Skin of body (tissue), 2 donors: Measurements from ENCODE around the gene GTF3C5. TPM values are rescaled to one million over a fixed set of nuclear protein-coding genes. Genes with fewer than 3 reads are reported as not detected.

Source experiments
- DNase-seq: peaks from one replicate; lab custom pipeline; 2025; lab: John Stamatoyannopoulos, UW
- total RNA-seq: library from RNA; depleted of rRNA; stranded (reverse); fragments of >200 nt; gene quantifications from one replicate; pipeline ENCODE4 v1.2.3, GENCODE V29; 2014

GTF3C5 gene, protein sequence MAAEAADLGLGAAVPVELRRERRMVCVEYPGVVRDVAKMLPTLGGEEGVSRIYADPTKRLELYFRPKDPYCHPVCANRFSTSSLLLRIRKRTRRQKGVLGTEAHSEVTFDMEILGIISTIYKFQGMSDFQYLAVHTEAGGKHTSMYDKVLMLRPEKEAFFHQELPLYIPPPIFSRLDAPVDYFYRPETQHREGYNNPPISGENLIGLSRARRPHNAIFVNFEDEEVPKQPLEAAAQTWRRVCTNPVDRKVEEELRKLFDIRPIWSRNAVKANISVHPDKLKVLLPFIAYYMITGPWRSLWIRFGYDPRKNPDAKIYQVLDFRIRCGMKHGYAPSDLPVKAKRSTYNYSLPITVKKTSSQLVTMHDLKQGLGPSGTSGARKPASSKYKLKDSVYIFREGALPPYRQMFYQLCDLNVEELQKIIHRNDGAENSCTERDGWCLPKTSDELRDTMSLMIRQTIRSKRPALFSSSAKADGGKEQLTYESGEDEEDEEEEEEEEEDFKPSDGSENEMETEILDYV
- total RNA-seq, result 25.7 TPM

DNA sequence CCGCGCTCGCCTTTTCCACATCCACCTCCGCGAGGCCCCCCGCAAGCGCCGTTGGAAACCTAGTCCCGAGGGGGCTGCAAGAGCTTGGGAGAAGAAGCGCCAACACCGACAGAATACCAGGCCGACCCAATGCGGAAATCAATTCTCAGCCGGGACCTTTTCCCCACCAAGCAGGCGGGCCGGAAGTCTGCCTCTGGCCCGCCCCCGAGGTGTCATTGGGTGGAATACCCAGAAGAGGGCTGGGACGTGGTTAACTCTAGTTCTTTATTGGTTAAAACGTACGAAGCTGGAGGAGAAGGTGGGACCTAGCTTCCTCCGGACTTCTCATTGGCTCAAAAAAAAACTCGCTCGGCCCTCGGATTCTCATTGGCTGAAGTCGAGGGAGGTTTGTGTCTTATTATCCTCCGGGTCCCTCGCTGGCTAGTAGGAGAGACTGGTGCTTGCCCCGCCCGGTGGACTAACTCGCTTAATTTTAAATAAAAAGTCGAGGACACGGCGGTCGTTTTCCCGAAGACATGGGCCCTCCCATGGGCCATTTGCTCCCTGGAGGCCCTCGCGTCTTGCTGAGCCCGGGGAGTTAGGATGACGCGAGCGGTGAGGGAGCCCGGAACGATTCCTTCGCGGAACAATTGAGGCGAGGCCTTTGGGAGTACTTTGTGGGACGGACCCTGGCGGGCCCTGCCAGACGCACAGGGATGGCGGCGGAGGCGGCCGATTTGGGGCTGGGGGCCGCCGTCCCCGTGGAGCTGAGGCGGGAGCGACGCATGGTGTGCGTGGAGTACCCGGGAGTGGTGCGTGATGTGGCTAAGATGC, at the start of gene GTF3C5:
Gene GTF3C5 (plus strand): TSS at position 681 of the 813 bp plus-strand sequence. CDS start 15 bp downstream, at position 696.
- peak; percentile 99 for DNase-seq

- no peak for DNase-seq
These were observed 48.3 kb upstream of the GTF3C5 start for GRCh38 chr9:132982458-132982857.

- DNase-seq, result no peak
These were observed 47.2 kb upstream of the GTF3C5 start for GRCh38 chr9:132983491-132984201.

- DNase-seq, result no peak
These were observed 46.4 kb upstream of the GTF3C5 start for GRCh38 chr9:132984202-132985070.

DNA sequence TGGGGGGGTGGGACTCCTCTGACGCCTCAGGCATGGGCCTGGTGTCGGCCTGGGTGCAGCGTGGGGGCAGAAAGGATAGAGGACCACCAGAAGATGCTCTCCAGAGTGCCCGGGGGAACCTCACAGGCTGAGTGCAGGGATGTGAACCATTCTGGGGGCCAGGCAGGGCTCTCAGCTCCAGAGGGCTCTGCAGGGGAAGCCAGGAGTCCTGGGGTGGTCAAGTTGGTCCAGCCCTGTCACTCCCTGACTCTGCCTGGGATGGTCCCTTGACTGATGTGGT, 45.8 kb upstream of the GTF3C5 start:
- DNase-seq, result no peak

- no peak for DNase-seq
These were observed 45.3 kb upstream of the GTF3C5 start for GRCh38 chr9:132985489-132985888.

DNA sequence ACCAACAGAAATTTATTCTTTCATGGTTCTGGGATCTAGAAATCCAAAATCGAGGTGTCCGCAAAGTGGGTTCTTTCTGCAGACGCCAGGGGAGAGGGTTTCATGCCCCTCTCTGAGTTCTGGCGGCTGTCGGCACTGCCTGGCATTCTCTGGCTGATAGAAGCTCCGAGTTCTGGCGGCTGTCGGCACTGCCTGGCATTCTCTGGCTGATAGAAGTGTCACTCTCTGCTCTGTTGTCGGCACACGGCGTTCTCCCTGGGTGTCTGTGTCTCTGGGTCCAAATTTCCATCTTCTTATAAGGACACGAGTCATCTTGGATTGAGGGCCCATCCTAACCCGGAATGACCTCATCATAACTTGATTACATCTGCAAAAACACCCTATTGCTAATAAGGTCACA, 44.7 kb upstream of the GTF3C5 start:
- no peak for DNase-seq

- no peak for DNase-seq
These were observed 43.9 kb upstream of the GTF3C5 start for GRCh38 chr9:132986640-132987620.

DNA sequence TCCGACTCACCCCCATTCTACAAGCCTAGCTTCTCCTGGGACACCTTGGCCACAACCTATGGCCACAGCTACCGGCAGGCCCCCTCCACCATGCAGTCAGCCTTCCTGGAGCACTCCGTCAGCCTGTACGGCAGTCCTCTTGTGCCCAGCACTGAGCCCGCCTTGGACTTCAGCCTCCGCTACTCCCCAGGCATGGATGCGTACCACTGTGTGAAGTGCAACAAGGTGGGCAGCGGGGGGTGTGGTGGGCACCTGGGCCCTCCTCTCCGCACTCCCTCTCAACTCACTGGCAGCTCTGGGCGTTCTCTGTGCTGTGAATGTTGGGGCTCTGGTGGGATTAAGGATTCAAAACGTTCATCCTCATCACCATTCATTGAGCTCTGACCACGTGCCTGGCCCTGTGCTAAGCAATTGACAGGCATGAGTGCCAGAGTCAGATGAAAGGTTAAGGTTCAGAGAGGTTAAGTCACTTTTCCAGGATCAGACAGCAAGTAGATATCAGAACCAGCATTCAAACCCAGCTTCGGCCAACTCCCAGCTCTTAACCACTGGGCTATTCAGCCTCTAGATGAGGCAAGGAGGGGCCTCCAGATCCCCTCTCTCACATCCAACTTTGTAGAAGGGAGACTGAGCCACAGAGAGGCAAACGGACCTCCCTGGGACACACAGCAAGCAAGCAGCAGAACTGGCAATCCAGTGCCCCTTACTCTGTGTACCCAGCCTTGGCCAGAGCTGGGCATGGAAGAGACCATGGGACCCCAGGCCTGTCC, 42.4 kb upstream of the GTF3C5 start:
- DNase-seq, result no peak

GRCh38 chr9:132989014-132989310, 41.8 kb upstream of the GTF3C5 start:
- no peak for DNase-seq

DNA sequence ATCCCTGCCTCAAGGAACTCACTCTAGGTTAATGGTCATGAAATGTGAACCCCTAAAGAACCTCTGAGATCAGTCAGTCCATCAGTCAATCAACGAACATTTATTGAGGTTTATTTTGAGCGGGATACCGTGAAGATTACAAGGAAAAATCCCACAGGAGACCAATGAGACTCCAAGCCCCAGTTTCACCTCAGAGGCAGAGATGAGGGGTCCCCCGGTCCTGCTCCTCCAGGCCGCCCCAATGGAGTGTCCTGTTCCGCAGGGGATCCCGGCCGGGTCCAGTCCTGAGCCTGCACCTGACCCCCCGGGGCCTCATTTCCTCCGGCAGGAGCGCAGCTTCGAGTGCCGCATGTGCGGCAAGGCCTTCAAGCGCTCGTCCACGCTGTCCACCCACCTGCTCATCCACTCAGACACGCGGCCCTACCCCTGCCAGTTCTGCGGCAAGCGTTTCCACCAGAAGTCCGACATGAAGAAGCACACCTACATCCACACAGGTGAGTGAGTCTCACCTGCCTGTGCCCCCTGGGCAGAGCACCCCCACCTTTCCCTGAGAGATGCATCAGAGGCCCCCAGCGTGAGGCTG, 41.3 kb upstream of the GTF3C5 start:
- no peak for DNase-seq

GRCh38 chr9:132989998-132990557, 40.7 kb upstream of the GTF3C5 start:
- peak; percentile 9 for DNase-seq

GRCh38 chr9:132990781-132991180, 40.0 kb upstream of the GTF3C5 start:
- DNase-seq, result no peak

DNA sequence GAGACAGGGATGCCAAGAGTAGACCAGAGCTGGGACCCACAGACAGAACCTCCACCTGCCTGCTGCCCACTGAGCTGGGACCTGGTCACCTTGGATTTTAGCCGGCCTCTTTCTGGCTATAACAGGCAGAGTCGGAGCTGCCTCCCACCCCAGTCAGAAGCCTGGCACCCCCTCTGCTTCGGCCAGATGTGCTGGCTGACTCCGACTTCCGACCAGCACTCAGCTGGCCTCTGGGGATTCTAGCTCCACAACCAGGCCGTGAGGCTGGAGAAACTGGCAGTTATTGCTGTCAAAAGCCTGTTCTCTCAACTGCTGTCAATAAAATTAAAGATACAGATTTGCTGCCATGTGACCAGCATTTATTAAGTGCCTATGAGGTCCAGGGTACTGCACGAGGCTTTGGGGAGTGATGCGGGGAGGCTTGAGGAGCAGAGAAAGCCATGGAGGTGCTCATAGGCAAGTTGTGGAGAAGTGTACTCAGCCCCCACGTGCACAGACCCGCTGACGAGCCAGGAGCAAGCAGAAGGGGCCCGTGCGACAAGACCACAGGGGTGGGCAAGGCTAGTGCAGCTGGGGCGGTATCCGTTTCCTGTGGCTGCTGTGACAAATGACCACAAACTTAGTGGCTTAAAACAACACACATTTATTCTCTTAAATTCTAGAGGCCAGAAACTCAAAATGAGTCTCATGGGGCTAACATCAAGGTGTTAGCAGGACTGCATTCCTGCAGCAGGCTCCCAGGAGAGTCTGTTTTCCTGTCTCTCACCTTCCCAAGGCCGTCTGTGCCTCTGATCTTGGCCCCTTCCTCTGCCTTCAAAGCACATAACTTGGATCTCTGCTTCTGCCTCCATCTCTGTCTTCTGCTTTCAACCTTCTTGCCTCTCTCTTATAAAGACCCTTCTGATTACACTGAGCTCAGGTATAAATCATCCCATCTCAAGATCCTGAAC, 39.2 kb upstream of the GTF3C5 start:
- DNase-seq, result no peak

GRCh38 chr9:132993511-132993939, 37.3 kb upstream of the GTF3C5 start:
- DNase-seq, result no peak

GRCh38 chr9:132994410-132995120, 36.2 kb upstream of the GTF3C5 start:
- DNase-seq, result peak; percentile 21

GRCh38 chr9:132995121-132995420, 35.7 kb upstream of the GTF3C5 start:
- no peak for DNase-seq
